CD8-positive, alpha-beta memory T cell (primary cell): Measurements from ENCODE around the gene NUP214. TPM values are rescaled to one million over a fixed set of nuclear protein-coding genes. Genes with fewer than 3 reads are reported as not detected.
"Not testable (repeated sequence)": the region's sequence is repeated elsewhere in the genome, so short reads cannot be mapped to it uniquely, and the experiment has no call there.

Experiments
- CTCF ChIA-PET: fragments of 350-600 bp; sonication (Branson Sonifier 250); formaldehyde crosslinking; loops from one replicate; lab custom pipeline; 2021; ENCODE audit warnings: antibody characterized with exemption; lab: Charles Lee
- POLR2A ChIA-PET: fragments of 350-600 bp; sonication (Branson Sonifier 250); formaldehyde crosslinking; loops from one replicate; lab custom pipeline; 2021; ENCODE audit warnings: antibody characterized with exemption; lab: Charles Lee
- DNase-seq, 5 donors: peaks; one replicate each; pipeline versions ENCODE4 v3.0.0 to v3.0.0-alpha.2; 2020 to 2022; ENCODE audit warnings: mixed read lengths in 1 of 5
- H3K27ac ChIP-seq: one replicate; pipeline ENCODE4 v1.7.0; 2013; ENCODE audit warnings: low read depth, mild to moderate bottlenecking, low read length, moderate library complexity
- H3K27me3 ChIP-seq: 2 replicates; pipeline ENCODE4 v1.7.0; 2013; ENCODE audit warnings: low read length, mild to moderate bottlenecking; ENCODE audit not compliant: insufficient read depth, poor library complexity, severe bottlenecking
- H3K36me3 ChIP-seq: 2 replicates; pipeline ENCODE4 v1.7.0; 2013; ENCODE audit warnings: mild to moderate bottlenecking, low read length, moderate library complexity; ENCODE audit not compliant: insufficient read depth
- H3K4me1 ChIP-seq: 2 replicates; pipeline ENCODE4 v1.7.0; 2013; ENCODE audit warnings: mild to moderate bottlenecking, low read length, moderate library complexity; ENCODE audit not compliant: insufficient read depth
- H3K4me3 ChIP-seq: 2 replicates; pipeline ENCODE4 v1.7.0; 2013; ENCODE audit warnings: mild to moderate bottlenecking, low read length
- H3K9me3 ChIP-seq: 2 replicates; pipeline ENCODE4 v1.7.0; 2013; ENCODE audit warnings: mild to moderate bottlenecking, low read length
- H3K27ac Mint-ChIP-seq, 8 donors: one replicate each; pipeline ENCODE4 v1.8.0; 2020 to 2021; ENCODE audit warnings: mixed read lengths in 8 of 8, mild to moderate bottlenecking in 6 of 8, inconsistent platforms in 3 of 8, moderate library complexity in 3 of 8
- H3K27me3 Mint-ChIP-seq, 2 donors: one replicate each; pipeline ENCODE4 v1.8.0; 2020 to 2021; ENCODE audit warnings: mixed read lengths in 2 of 2, mild to moderate bottlenecking in 1 of 2, moderate library complexity in 1 of 2
- H3K36me3 Mint-ChIP-seq, 3 donors: one replicate each; pipeline ENCODE4 v1.8.0; 2020 to 2021; ENCODE audit warnings: mixed read lengths in 3 of 3, inconsistent platforms in 1 of 3, mild to moderate bottlenecking in 1 of 3
- H3K4me1 Mint-ChIP-seq, 3 donors: one replicate each; pipeline ENCODE4 v1.8.0; 2020 to 2021; ENCODE audit warnings: mixed read lengths in 3 of 3, inconsistent platforms in 1 of 3, mild to moderate bottlenecking in 1 of 3
- H3K4me3 Mint-ChIP-seq, 7 donors: one replicate each; pipeline ENCODE4 v1.8.0; 2020 to 2021; ENCODE audit warnings: mixed read lengths in 7 of 7, mild to moderate bottlenecking in 6 of 7, moderate library complexity in 4 of 7, inconsistent platforms in 2 of 7
- H3K9me3 Mint-ChIP-seq, 5 donors: one replicate each; pipeline ENCODE4 v1.8.0; 2020 to 2022; ENCODE audit warnings: mixed read lengths in 5 of 5, mild to moderate bottlenecking in 3 of 5, moderate library complexity in 2 of 5, inconsistent platforms in 1 of 5
- polyA plus RNA-seq: library from polyadenylated mRNA; unstranded; fragments of 300-500 nt; fragmentation: Illumina TruSeq; gene quantifications from one replicate; pipeline ENCODE4 v1.2.3, GENCODE V29; 2021
- total RNA-seq, 2 experiments: library from RNA; stranded (reverse); gene quantifications; one replicate each; pipeline ENCODE4 v1.2.3, GENCODE V29; 2021

Gene NUP214
- total and polyA plus RNA-seq, 3 experiments from 2014 or later = 21.3 to 69.5 (median 69.2) TPM

DNA sequence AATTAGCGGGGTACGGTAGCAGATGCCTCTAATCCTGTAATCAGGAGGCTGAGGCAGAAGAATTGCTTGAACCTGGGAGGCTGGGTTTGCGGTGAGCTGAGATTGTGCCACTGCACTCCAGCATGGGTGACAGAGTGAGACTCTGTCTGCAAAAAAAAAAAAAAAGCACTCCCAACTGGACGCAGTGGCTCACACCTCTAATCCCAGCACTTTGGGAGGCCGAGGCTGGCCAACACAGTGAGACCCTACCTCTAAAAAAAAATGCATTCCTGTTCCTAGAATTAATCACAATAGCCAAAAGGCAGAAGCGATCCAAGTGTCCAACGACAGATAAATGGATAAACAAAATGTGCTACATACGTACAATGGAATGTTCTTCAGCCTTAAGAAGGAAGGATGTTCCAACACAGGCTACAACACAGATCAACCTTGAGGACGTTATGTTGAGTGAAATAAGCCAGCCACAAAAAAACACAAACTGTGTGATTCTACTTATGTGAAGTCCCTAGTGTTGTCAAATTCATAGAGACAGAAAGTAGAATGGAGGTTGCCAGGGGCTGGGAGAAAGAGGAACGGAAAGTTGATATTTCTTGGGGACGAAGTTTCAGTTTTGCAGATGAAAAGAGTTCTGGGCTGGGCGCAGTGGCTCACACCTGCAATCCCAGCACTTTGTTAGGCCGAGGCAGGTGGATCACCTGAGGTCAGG, 137.1 kb downstream of the NUP214 start:
- ChIA-PET CTCF (interaction anchor here (15.5 to 16.5 kb wide), 2 partner anchors 7 kb away, joined by 248 read pairs; partner anchors contain the start of gene FAM78A), POLR2A (no interaction called here)
- Mint-ChIP-seq H3K4me3 (peak overlapping the region in 6 of 7 donors; percentile 1 to 75 (median 36)), H3K4me1 (peaks cover 50 to 78% (median 62%) of the 10 kb centered on the region in 3 donors), H3K9me3 (no peaks in the 10 kb centered on the region), H3K27ac (peak overlapping the region; percentile 44 to 96 (median 81)), H3K36me3 (peaks cover 0 to 79% (median 6%) of the 10 kb centered on the region in 3 donors), H3K27me3 (no peaks in the 10 kb centered on the region)
- no peak overlapping the region for H3K27ac ChIP-seq
- no peaks in the 10 kb centered on the region for H3K27me3 ChIP-seq
- H3K4me3 ChIP-seq = no peak overlapping the region
- H3K36me3 ChIP-seq = peaks cover 48% of the 10 kb centered on the region
- DNase-seq = peak in 1 of 5 donors; percentile 24
- no peaks in the 10 kb centered on the region for H3K9me3 ChIP-seq
- peaks cover 81% of the 10 kb centered on the region for H3K4me1 ChIP-seq

- Histone ChIP-seq H3K36me3 (peaks cover 48% of the 10 kb centered on the region), H3K4me1 (peaks cover 78% of the 10 kb centered on the region)
- H3K9me3 Mint-ChIP-seq, H3K9me3 ChIP-seq, DNase-seq, H3K4me3 ChIP-seq, H3K27me3 Mint-ChIP-seq, H3K27ac ChIP-seq, H3K27me3 ChIP-seq: not testable (repeated sequence)
- ChIA-PET CTCF (interaction anchor here (16.5 kb wide), 1 partner anchor 8 kb away, joined by 248 read pairs; no protein-coding TSS in a partner anchor), POLR2A (interaction anchor here (1.7 kb wide), 1 partner anchor 13 kb away, joined by 6 read pairs; the partner anchor contains the start of gene FAM78A)
- Mint-ChIP-seq H3K4me1 (peaks cover 45 to 77% (median 62%) of the 10 kb centered on the region in 3 donors), H3K27ac (peak overlapping the region; percentile 44 to 96 (median 80)), H3K36me3 (peaks cover 0 to 77% (median 6%) of the 10 kb centered on the region in 3 donors), H3K4me3 (peak overlapping the region; percentile 3 to 75 (median 55))
Measured at GRCh38 chr9:131263033-131263343, 137.6 kb downstream of the NUP214 start.

- Histone ChIP-seq H3K27me3 (no peaks in the 10 kb centered on the region), H3K9me3 (no peaks in the 10 kb centered on the region), H3K4me3 (peak overlapping the region; percentile 10), H3K27ac (no peak overlapping the region), H3K36me3 (peaks cover 44% of the 10 kb centered on the region), H3K4me1 (peaks cover 77% of the 10 kb centered on the region)
- H3K36me3 Mint-ChIP-seq = peaks cover 0 to 71% (median 6%) of the 10 kb centered on the region in 3 donors
- no peaks in the 10 kb centered on the region for H3K9me3 Mint-ChIP-seq
- POLR2A ChIA-PET = interaction anchor here (1.7 to 13.6 kb wide), 2 partner anchors 8 to 12 kb away, joined by 6 to 300 read pairs; partner anchors contain the start of gene FAM78A
- peak overlapping the region; percentile 87 to 99 (median 96) for H3K27ac Mint-ChIP-seq
- H3K4me3 Mint-ChIP-seq = peak overlapping the region; percentile 48 to 92 (median 65)
- H3K4me1 Mint-ChIP-seq = peaks cover 46 to 78% (median 63%) of the 10 kb centered on the region in 3 donors
- H3K27me3 Mint-ChIP-seq = no peaks in the 10 kb centered on the region
- peak in 1 of 5 donors; percentile 37 for DNase-seq
- CTCF ChIA-PET = interaction anchor here (1.1 to 16.5 kb wide), 2 partner anchors 9 to 12 kb away, joined by 3 to 248 read pairs; no protein-coding TSS in a partner anchor
Measured at GRCh38 chr9:131263701-131264100, 138.3 kb downstream of the NUP214 start.

GRCh38 chr9:131264231-131264630, 138.8 kb downstream of the NUP214 start:
- peaks cover 0 to under 1% of the 10 kb centered on the region in 2 donors for H3K27me3 Mint-ChIP-seq
- H3K4me3 Mint-ChIP-seq = peak overlapping the region; percentile 48 to 92 (median 65)
- no peaks in the 10 kb centered on the region for H3K9me3 ChIP-seq
- CTCF ChIA-PET = interaction anchor here (1.1 to 16.5 kb wide), 2 partner anchors 9 to 11 kb away, joined by 3 to 248 read pairs; no protein-coding TSS in a partner anchor
- H3K36me3 Mint-ChIP-seq = peaks cover 0 to 69% (median 6%) of the 10 kb centered on the region in 3 donors
- H3K9me3 Mint-ChIP-seq = no peaks in the 10 kb centered on the region
- POLR2A ChIA-PET = interaction anchor here (1.7 to 13.6 kb wide), 2 partner anchors 8 to 12 kb away, joined by 6 to 300 read pairs; partner anchors contain the start of gene FAM78A
- no peaks in the 10 kb centered on the region for H3K27me3 ChIP-seq
- H3K27ac Mint-ChIP-seq = peak overlapping the region; percentile 89 to 99 (median 96)
- peaks cover 74% of the 10 kb centered on the region for H3K4me1 ChIP-seq
- H3K4me3 ChIP-seq = peak overlapping the region; percentile 10
- peak in 3 of 5 donors; percentile 33 to 68 (median 51) for DNase-seq
- peaks cover 50 to 79% (median 67%) of the 10 kb centered on the region in 3 donors for H3K4me1 Mint-ChIP-seq
- H3K36me3 ChIP-seq = peaks cover 40% of the 10 kb centered on the region
- peak overlapping the region; percentile 4 for H3K27ac ChIP-seq

GRCh38 chr9:131266266-131267229, 141.2 kb downstream of the NUP214 start:
- POLR2A ChIA-PET = interaction anchor here (0.7 to 13.6 kb wide), 3 partner anchors 8 to 12 kb away, joined by 3 to 300 read pairs (median 7); no protein-coding TSS in a partner anchor
- DNase-seq = peak in 2 of 5 donors; percentile 61 to 64
- Histone ChIP-seq H3K36me3 (peaks cover 17% of the 10 kb centered on the region), H3K27me3 (no peaks in the 10 kb centered on the region), H3K4me1 (peaks cover 80% of the 10 kb centered on the region), H3K4me3 (peak overlapping the region; percentile 53), H3K9me3 (no peaks in the 10 kb centered on the region), H3K27ac (peak overlapping the region; percentile 26)
- Mint-ChIP-seq H3K4me1 (peaks cover 66 to 91% (median 85%) of the 10 kb centered on the region in 3 donors), H3K36me3 (peaks cover 0 to 52% (median 7%) of the 10 kb centered on the region in 3 donors), H3K4me3 (peak overlapping the region; percentile 77 to 100 (median 83)), H3K9me3 (no peaks in the 10 kb centered on the region), H3K27ac (peak overlapping the region; percentile 93 to 99 (median 97)), H3K27me3 (peaks cover 0 to 3% of the 10 kb centered on the region in 2 donors)
- CTCF ChIA-PET = interaction anchor here (2.4 to 16.5 kb wide), 2 partner anchors 12 to 69 kb away, joined by 10 to 248 read pairs; no protein-coding TSS in a partner anchor

GRCh38 chr9:131270171-131271015, 145.0 kb downstream of the NUP214 start:
- Histone ChIP-seq H3K4me1 (peaks cover 56% of the 10 kb centered on the region), H3K27ac (peak overlapping the region; percentile 94), H3K4me3 (peak overlapping the region; percentile 70), H3K27me3 (no peaks in the 10 kb centered on the region), H3K36me3 (peaks cover 2% of the 10 kb centered on the region), H3K9me3 (no peaks in the 10 kb centered on the region)
- H3K36me3 Mint-ChIP-seq = peaks cover 5 to 52% (median 14%) of the 10 kb centered on the region in 3 donors
- no peaks in the 10 kb centered on the region for H3K9me3 Mint-ChIP-seq
- ChIA-PET CTCF (interaction anchor here (1.1 to 16.5 kb wide), 7 partner anchors 15 to 398 kb away, joined by 3 to 248 read pairs (median 4); no protein-coding TSS in a partner anchor), POLR2A (interaction anchor here (0.7 to 13.6 kb wide), 8 partner anchors 8 to 407 kb away, joined by 3 to 300 read pairs (median 8); no protein-coding TSS in a partner anchor)
- peak overlapping the region; percentile 93 to 99 (median 97) for H3K27ac Mint-ChIP-seq
- H3K4me3 Mint-ChIP-seq = peak overlapping the region; percentile 90 to 100 (median 96)
- peak in 4 of 5 donors; percentile 29 to 70 (median 57) for DNase-seq
- H3K27me3 Mint-ChIP-seq = peaks cover 0 to 3% of the 10 kb centered on the region in 2 donors
- H3K4me1 Mint-ChIP-seq = peaks cover 55 to 73% (median 63%) of the 10 kb centered on the region in 3 donors
